ENCODE measurements around the gene RTKN2. TPM values are rescaled to one million over a fixed set of nuclear protein-coding genes. Genes with fewer than 3 reads are reported as not detected.

RTKN2 gene
- total and polyA plus RNA-seq, 9 of the 15 experiments (the other 6 are each of a cell fraction or from before 2014, with no cell fraction given): 0.03 to 0.11 (median 0.05) TPM; not detected in 2

DNA sequence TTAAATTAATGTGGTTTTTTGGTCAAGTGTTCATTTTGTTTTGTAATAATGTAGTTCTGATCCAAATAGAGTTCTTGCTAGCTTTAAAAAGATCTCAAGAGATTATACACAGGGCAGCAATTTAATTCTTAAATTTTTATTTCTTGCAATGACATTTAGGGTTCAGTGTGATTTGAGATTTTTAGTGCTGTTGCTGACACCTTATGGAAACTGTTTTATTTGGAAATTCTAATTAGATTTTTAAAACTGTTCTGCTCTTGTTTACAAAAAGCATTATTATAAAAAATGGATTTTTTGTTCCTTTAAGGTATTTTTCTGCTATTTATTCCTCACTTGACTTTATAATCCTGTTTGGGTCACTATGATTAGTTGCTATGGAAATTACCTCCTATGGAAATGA, 72.1 kb downstream of the RTKN2 start (continued):
- TF ChIP-seq, protein P1, sequence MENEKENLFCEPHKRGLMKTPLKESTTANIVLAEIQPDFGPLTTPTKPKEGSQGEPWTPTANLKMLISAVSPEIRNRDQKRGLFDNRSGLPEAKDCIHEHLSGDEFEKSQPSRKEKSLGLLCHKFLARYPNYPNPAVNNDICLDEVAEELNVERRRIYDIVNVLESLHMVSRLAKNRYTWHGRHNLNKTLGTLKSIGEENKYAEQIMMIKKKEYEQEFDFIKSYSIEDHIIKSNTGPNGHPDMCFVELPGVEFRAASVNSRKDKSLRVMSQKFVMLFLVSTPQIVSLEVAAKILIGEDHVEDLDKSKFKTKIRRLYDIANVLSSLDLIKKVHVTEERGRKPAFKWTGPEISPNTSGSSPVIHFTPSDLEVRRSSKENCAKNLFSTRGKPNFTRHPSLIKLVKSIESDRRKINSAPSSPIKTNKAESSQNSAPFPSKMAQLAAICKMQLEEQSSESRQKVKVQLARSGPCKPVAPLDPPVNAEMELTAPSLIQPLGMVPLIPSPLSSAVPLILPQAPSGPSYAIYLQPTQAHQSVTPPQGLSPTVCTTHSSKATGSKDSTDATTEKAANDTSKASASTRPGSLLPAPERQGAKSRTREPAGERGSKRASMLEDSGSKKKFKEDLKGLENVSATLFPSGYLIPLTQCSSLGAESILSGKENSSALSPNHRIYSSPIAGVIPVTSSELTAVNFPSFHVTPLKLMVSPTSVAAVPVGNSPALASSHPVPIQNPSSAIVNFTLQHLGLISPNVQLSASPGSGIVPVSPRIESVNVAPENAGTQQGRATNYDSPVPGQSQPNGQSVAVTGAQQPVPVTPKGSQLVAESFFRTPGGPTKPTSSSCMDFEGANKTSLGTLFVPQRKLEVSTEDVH (IDR thresholded peaks at IDR 0.05; ENCODE audit: low read depth, partially characterized antibody): no peak
- no peak for TF ChIP-seq NR2F6 (CRISPR knock-in tag; IDR thresholded peaks at IDR 0.05)
- TF ChIP-seq, protein P2, sequence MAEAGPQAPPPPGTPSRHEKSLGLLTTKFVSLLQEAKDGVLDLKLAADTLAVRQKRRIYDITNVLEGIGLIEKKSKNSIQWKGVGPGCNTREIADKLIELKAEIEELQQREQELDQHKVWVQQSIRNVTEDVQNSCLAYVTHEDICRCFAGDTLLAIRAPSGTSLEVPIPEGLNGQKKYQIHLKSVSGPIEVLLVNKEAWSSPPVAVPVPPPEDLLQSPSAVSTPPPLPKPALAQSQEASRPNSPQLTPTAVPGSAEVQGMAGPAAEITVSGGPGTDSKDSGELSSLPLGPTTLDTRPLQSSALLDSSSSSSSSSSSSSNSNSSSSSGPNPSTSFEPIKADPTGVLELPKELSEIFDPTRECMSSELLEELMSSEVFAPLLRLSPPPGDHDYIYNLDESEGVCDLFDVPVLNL (CRISPR knock-in tag; IDR thresholded peaks at IDR 0.05; ENCODE audit: low read depth): no peak
- TF ChIP-seq ZNF77 (CRISPR knock-in tag; IDR thresholded peaks at IDR 0.05): no peak
- TF ChIP-seq GATAD2B (IDR thresholded peaks at IDR 0.05; ENCODE audit: borderline replicate concordance): no peak
- TF ChIP-seq SOX6 (IDR thresholded peaks at IDR 0.05): no peak
- no peak for TF ChIP-seq ZNF41 (CRISPR knock-in tag; conservative IDR thresholded peaks at IDR 0.05)

DNA sequence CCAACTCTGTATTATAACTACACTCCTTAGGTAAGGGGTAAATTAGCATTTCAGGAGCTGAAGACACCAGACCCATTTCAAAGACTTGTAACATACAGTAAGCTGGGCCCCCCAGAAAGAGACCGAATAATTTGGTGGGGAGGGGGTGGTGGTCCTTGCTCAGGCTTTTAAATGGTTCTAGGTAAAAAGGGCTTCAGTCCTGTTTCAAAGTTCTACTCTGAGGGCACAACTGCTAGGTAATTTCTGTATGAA, 73.0 kb downstream of the RTKN2 start:
- ChIA-PET POLR2A (no interaction called here), CTCF (ENCODE audit: low intra/inter-chr PET ratio) (no interaction called here)
- H3K27ac ChIP-seq (ENCODE audit: extremely low read depth, low read depth, low read length): no peak overlapping the region
- ATAC-seq (no peak), FAIRE-seq (no peak), DNase-seq (ENCODE audit: extremely low read depth in 1 of 4, low spot score in 3 of 4) (no peak)
- no peak overlapping the region for H3K9ac ChIP-seq (ENCODE audit: insufficient read depth in 1 of 2, low read depth in 2 of 2, low read length in 2 of 2)
- no TSS peak for BruUV-seq (replicated peaks)
- intact Hi-C loops (cut with micrococcal nuclease) (loop anchor here (5.0 kb wide), 1 partner anchor 52 kb away; no protein-coding TSS in a partner anchor), in situ Hi-C loops (cut with MboI) (no loop called here)
- H3K4me1 ChIP-seq (replicated peaks in 1 of 2; ENCODE audit: control insufficient read depth in 2 of 2, insufficient read depth in 2 of 2, low read length in 2 of 2): no peaks in the 10 kb centered on the region
- no peak overlapping the region for H3K4me2 ChIP-seq (ENCODE audit: insufficient read depth, low read length)
- no peaks in the 10 kb centered on the region for H3K9me3 ChIP-seq (replicated peaks; ENCODE audit: control insufficient read depth, insufficient read depth, low read depth, low read length)
- no peaks in the 10 kb centered on the region for H3K27me3 ChIP-seq (ENCODE audit: control insufficient read depth in 2 of 2, insufficient read depth in 2 of 2, low read length in 2 of 2)
- no peak overlapping the region for H3K4me3 ChIP-seq
- H2AFZ ChIP-seq (ENCODE audit: low read depth, low read length): no peak overlapping the region
- H3K79me2 ChIP-seq (ENCODE audit: control insufficient read depth, insufficient read depth, low read length): no peaks in the 10 kb centered on the region
- WGBS (ENCODE audit: insufficient coverage, low coverage, missing lambda C conversion rate): 0% methylated on average over 1 of the region's 1 CpG
- H4K20me1 ChIP-seq (replicated peaks; ENCODE audit: control insufficient read depth, insufficient read depth, low read length): no peaks in the 10 kb centered on the region
- H3K9me1 ChIP-seq (ENCODE audit: control insufficient read depth, insufficient read depth, low read length): no peaks in the 10 kb centered on the region
- no peaks in the 10 kb centered on the region for H3K36me3 ChIP-seq (ENCODE audit: control insufficient read depth, insufficient read depth, low read length)
- TF ChIP-seq, protein P3, sequence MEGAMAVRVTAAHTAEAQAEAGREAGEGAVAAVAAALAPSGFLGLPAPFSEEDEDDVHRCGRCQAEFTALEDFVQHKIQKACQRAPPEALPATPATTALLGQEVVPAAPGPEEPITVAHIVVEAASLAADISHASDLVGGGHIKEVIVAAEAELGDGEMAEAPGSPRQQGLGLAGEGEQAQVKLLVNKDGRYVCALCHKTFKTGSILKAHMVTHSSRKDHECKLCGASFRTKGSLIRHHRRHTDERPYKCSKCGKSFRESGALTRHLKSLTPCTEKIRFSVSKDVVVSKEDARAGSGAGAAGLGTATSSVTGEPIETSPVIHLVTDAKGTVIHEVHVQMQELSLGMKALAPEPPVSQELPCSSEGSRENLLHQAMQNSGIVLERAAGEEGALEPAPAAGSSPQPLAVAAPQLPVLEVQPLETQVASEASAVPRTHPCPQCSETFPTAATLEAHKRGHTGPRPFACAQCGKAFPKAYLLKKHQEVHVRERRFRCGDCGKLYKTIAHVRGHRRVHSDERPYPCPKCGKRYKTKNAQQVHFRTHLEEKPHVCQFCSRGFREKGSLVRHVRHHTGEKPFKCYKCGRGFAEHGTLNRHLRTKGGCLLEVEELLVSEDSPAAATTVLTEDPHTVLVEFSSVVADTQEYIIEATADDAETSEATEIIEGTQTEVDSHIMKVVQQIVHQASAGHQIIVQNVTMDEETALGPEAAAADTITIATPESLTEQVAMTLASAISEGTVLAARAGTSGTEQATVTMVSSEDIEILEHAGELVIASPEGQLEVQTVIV (CRISPR knock-in tag; IDR thresholded peaks at IDR 0.05; ENCODE audit: borderline replicate concordance): no peak
- TF ChIP-seq, protein P4, sequence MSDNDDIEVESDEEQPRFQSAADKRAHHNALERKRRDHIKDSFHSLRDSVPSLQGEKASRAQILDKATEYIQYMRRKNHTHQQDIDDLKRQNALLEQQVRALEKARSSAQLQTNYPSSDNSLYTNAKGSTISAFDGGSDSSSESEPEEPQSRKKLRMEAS (CRISPR knock-in tag; IDR thresholded peaks at IDR 0.05): no peak
- no peak for TF ChIP-seq ELF2 (CRISPR knock-in tag; IDR thresholded peaks at IDR 0.05)
- TF ChIP-seq HNRNPL (IDR thresholded peaks at IDR 0.05; ENCODE audit: low read depth, low read length): no peak
- TF ChIP-seq ZNF644 (tag; IDR thresholded peaks at IDR 0.05; ENCODE audit: low read depth): no peak
- TF ChIP-seq, protein P5, sequence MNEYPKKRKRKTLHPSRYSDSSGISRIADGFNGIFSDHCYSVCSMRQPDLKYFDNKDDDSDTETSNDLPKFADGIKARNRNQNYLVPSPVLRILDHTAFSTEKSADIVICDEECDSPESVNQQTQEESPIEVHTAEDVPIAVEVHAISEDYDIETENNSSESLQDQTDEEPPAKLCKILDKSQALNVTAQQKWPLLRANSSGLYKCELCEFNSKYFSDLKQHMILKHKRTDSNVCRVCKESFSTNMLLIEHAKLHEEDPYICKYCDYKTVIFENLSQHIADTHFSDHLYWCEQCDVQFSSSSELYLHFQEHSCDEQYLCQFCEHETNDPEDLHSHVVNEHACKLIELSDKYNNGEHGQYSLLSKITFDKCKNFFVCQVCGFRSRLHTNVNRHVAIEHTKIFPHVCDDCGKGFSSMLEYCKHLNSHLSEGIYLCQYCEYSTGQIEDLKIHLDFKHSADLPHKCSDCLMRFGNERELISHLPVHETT (CRISPR knock-in tag; conservative IDR thresholded peaks at IDR 0.05 in 1 of 2, IDR thresholded peaks at IDR 0.05 in 1 of 2): no peak

Data from K562 (cell line).